Measurements from ENCODE around the gene APOL6. TPM values are rescaled to one million over a fixed set of nuclear protein-coding genes. Genes with fewer than 3 reads are reported as not detected.

The APOL6 gene
- total RNA-seq, 1 donor from 2014 or later = not detected

DNA sequence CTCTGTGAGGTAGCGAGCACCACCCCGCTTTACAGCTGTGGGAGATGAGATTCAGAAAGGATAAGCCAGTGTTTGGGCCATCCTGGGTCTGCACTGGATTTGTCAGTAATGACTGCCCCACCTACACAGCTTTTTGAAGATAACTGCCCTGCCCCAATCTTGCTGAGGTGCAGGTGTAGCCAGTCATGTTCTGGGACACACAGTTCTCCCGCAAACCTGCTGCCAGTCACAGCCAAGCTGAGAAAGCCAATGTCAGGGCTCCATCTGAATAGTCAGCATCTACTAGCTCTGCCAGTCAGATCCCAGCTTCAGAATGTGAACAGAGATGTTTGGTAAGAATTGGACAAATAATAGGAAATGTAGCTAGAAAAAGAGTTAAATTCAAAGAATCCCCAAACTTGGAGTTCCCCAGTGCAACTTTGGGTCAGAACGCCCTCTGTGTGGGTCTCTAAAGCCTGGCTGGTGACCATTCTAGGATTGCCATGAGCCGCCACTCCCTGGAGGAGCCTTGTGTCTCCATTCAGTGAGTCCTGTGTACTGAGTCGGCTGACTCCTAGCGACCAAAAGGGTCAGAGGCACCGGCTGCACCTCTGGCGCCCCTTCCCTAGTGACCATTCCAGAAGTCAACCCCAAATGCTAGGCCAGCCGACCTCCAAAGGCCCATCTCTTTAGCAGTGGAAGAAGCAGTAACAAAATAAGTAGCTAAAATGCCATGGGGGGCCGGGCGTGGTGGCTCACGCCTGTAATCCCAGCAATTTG, 28.7 kb upstream of the APOL6 start:
- TF ChIP-seq EZH2 (IDR thresholded peaks at IDR 0.05) (no peak), EZH2phosphoT487 (IDR thresholded peaks at IDR 0.05) (no peak)
- TF ChIP-seq, protein P1, sequence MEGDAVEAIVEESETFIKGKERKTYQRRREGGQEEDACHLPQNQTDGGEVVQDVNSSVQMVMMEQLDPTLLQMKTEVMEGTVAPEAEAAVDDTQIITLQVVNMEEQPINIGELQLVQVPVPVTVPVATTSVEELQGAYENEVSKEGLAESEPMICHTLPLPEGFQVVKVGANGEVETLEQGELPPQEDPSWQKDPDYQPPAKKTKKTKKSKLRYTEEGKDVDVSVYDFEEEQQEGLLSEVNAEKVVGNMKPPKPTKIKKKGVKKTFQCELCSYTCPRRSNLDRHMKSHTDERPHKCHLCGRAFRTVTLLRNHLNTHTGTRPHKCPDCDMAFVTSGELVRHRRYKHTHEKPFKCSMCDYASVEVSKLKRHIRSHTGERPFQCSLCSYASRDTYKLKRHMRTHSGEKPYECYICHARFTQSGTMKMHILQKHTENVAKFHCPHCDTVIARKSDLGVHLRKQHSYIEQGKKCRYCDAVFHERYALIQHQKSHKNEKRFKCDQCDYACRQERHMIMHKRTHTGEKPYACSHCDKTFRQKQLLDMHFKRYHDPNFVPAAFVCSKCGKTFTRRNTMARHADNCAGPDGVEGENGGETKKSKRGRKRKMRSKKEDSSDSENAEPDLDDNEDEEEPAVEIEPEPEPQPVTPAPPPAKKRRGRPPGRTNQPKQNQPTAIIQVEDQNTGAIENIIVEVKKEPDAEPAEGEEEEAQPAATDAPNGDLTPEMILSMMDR (IDR thresholded peaks at IDR 0.05) = no peak
- Histone ChIP-seq H3K9me3 (ENCODE audit: low read depth) (no peaks in the 10 kb centered on the region), H3K27me3 (no peaks in the 10 kb centered on the region), H2AFZ (replicated peaks) (no peak overlapping the region), H3K36me3 (no peaks in the 10 kb centered on the region), H3K4me2 (no peak overlapping the region), H3K4me1 (peaks cover 23% of the 10 kb centered on the region), H3K9ac (no peak overlapping the region), H3K4me3 (no peak overlapping the region), H4K20me1 (ENCODE audit: low read depth) (no peaks in the 10 kb centered on the region), H3F3A (ENCODE audit: low read depth) (peaks cover 7% of the 10 kb centered on the region), H3K79me2 (ENCODE audit: low read depth) (no peaks in the 10 kb centered on the region), H3K27ac (no peak overlapping the region)
- Mint-ChIP-seq H3K36me3 (no peaks in the 10 kb centered on the region), H3K9me3 (no peaks in the 10 kb centered on the region), H3K4me3 (no peak overlapping the region), H3K4me1 (peaks cover 24% of the 10 kb centered on the region), H3K27ac (peak overlapping the region; percentile 55), H3K27me3 (ENCODE audit: insufficient read depth, low read depth) (peaks cover 6% of the 10 kb centered on the region)
- DNase-seq (ENCODE audit: low spot score) = no peak

- Histone ChIP-seq H3K4me3 (no peak overlapping the region), H3K36me3 (no peaks in the 10 kb centered on the region), H4K20me1 (ENCODE audit: low read depth) (no peaks in the 10 kb centered on the region), H3K27me3 (no peaks in the 10 kb centered on the region), H3K4me1 (peaks cover 23% of the 10 kb centered on the region), H3K9ac (no peak overlapping the region), H3K79me2 (ENCODE audit: low read depth) (no peaks in the 10 kb centered on the region), H2AFZ (replicated peaks) (no peak overlapping the region), H3K27ac (no peak overlapping the region), H3K9me3 (ENCODE audit: low read depth) (no peaks in the 10 kb centered on the region), H3F3A (ENCODE audit: low read depth) (peaks cover 7% of the 10 kb centered on the region), H3K4me2 (no peak overlapping the region)
- Mint-ChIP-seq H3K36me3 (no peaks in the 10 kb centered on the region), H3K27me3 (ENCODE audit: insufficient read depth, low read depth) (peaks cover 5% of the 10 kb centered on the region), H3K4me1 (peaks cover 24% of the 10 kb centered on the region), H3K27ac (peak overlapping the region; percentile 79), H3K9me3 (no peaks in the 10 kb centered on the region), H3K4me3 (no peak overlapping the region)
- TF ChIP-seq EZH2 (IDR thresholded peaks at IDR 0.05) = no peak
- no peak for TF ChIP-seq EZH2phosphoT487 (IDR thresholded peaks at IDR 0.05)
- TF ChIP-seq, protein P1 (IDR thresholded peaks at IDR 0.05) = no peak
- peak; percentile 41 for DNase-seq (ENCODE audit: low spot score)
Measured at GRCh38 chr22:35620624-35621251, 27.5 kb upstream of the APOL6 start.

DNA sequence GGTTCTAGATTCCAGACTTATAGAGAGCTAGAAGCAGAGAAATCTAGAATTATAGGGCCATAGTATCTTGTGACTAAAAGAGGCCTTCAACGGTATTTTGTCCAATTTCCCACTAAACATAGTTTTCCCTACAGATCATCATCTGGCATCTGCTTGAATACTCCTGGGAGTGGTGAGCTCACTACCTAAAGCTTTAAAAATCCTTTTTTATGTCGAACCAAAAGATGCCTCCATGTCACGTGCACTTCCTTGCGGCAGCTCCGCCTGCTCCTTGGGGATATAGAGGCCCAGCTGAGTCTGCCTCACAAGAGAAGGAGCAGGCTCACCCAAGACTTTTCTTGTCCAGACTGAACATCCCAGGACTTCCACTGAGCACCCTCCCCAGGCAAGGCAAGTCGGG, 26.8 kb upstream of the APOL6 start:
- TF ChIP-seq EZH2 (IDR thresholded peaks at IDR 0.05) = no peak
- TF ChIP-seq EZH2phosphoT487 (IDR thresholded peaks at IDR 0.05) = no peak
- TF ChIP-seq, protein P1 (IDR thresholded peaks at IDR 0.05) = no peak
- Histone ChIP-seq H3K27ac (no peak overlapping the region), H4K20me1 (ENCODE audit: low read depth) (no peaks in the 10 kb centered on the region), H3K79me2 (ENCODE audit: low read depth) (no peaks in the 10 kb centered on the region), H3K4me3 (no peak overlapping the region), H3K9ac (no peak overlapping the region), H3F3A (ENCODE audit: low read depth) (peaks cover 7% of the 10 kb centered on the region), H3K9me3 (ENCODE audit: low read depth) (no peaks in the 10 kb centered on the region), H3K36me3 (no peaks in the 10 kb centered on the region), H3K4me2 (no peak overlapping the region), H3K4me1 (peaks cover 23% of the 10 kb centered on the region), H3K27me3 (no peaks in the 10 kb centered on the region), H2AFZ (replicated peaks) (no peak overlapping the region)
- peaks cover 24% of the 10 kb centered on the region for H3K4me1 Mint-ChIP-seq
- no peaks in the 10 kb centered on the region for H3K36me3 Mint-ChIP-seq
- peaks cover 4% of the 10 kb centered on the region for H3K27me3 Mint-ChIP-seq (ENCODE audit: insufficient read depth, low read depth)
- no peak overlapping the region for H3K27ac Mint-ChIP-seq
- H3K4me3 Mint-ChIP-seq = no peak overlapping the region
- H3K9me3 Mint-ChIP-seq = no peaks in the 10 kb centered on the region
- DNase-seq (ENCODE audit: low spot score) = no peak
